IMR-90 (cell line): Measurements from ENCODE around the gene GPR141. TPM values are rescaled to one million over a fixed set of nuclear protein-coding genes. Genes with fewer than 3 reads are reported as not detected.

ENCODE experiments used
- ATAC-seq: fragments of 200-7000 bp; cut with Tn5 transposase; 2 replicates; pipeline ENCODE4 v1.9.1; 2020; ENCODE audit warnings: low read depth, mild to moderate bottlenecking, moderate library complexity
- BruUV-seq: library from RNA; stranded (reverse); fragments of 400-500 nt; replicated peaks from 2 replicates; lab custom pipeline; 2021; lab: Mats Ljungman, UMichigan
- CTCF ChIA-PET: fragments of 300-600 bp; formaldehyde crosslinking; extraction: SDS; loops from one replicate; lab custom pipeline; 2021; ENCODE audit warnings: antibody characterized with exemption; lab: Yijun Ruan, JAX
- POLR2A ChIA-PET: fragments of 300-600 bp; sonication (Branson Sonifier 250); formaldehyde crosslinking; loops from one replicate; lab custom pipeline; 2022; ENCODE audit warnings: antibody characterized with exemption; ENCODE audit not compliant: unreplicated experiment; lab: Charles Lee
- DNase-seq: peaks from one replicate; pipeline ENCODE4 v3.0.0; 2013
- H2AFZ ChIP-seq: replicated peaks from 2 replicates; pipeline ENCODE3; 2013; ENCODE audit warnings: low read length, mild to moderate bottlenecking; ENCODE audit not compliant: poor library complexity
- H2AK5ac ChIP-seq: 2 replicates; pipeline ENCODE4 v1.6.1; 2013; ENCODE audit warnings: low read depth, low read length, inconsistent platforms
- H2AK9ac ChIP-seq: replicated peaks from 2 replicates; pipeline ENCODE3; 2013; ENCODE audit warnings: mild to moderate bottlenecking, low read depth, low read length, moderate library complexity; ENCODE audit not compliant: poor library complexity
- H2BK120ac ChIP-seq: 2 replicates; pipeline ENCODE4 v1.6.1; 2013; ENCODE audit warnings: low read depth, low read length, inconsistent platforms
- H2BK15ac ChIP-seq: 3 replicates; pipeline ENCODE4 v1.6.1; 2013; ENCODE audit warnings: low read depth, low read length, inconsistent platforms
- H2BK20ac ChIP-seq: 2 replicates; pipeline ENCODE4 v1.6.1; 2013; ENCODE audit warnings: low read depth, mild to moderate bottlenecking, inconsistent platforms, low read length, moderate library complexity
- H2BK5ac ChIP-seq: 2 replicates; pipeline ENCODE4 v1.6.1; 2013; ENCODE audit warnings: mild to moderate bottlenecking, low read depth, low read length, inconsistent platforms; ENCODE audit not compliant: poor library complexity, severe bottlenecking
- H3K14ac ChIP-seq: replicated peaks from 2 replicates; pipeline ENCODE4 v1.6.1; 2013; ENCODE audit warnings: low read depth, low read length, inconsistent platforms
- H3K18ac ChIP-seq: 2 replicates; pipeline ENCODE4 v1.6.1; 2013; ENCODE audit warnings: low read depth, low read length, control low read depth
- H3K23ac ChIP-seq: 2 replicates; pipeline ENCODE4 v1.6.1; 2013; ENCODE audit warnings: low read depth, low read length, inconsistent platforms
- H3K27ac ChIP-seq: 2 replicates; pipeline ENCODE4 v1.5.1; 2013; ENCODE audit warnings: mild to moderate bottlenecking, control low read depth, low read length; ENCODE audit not compliant: insufficient read depth
- H3K27me3 ChIP-seq: 2 replicates; pipeline ENCODE4 v1.6.1; 2013; ENCODE audit warnings: low read length; ENCODE audit not compliant: control insufficient read depth, insufficient read depth
- H3K36me3 ChIP-seq: 2 replicates; pipeline ENCODE4 v1.6.1; 2013; ENCODE audit warnings: low read length, mixed read lengths; ENCODE audit not compliant: control insufficient read depth, insufficient read depth
- H3K4ac ChIP-seq: 2 replicates; pipeline ENCODE4 v1.6.1; 2013; ENCODE audit warnings: low read depth, low read length, inconsistent platforms
- H3K4me1 ChIP-seq: 2 replicates; pipeline ENCODE4 v1.6.1; 2013; ENCODE audit warnings: low read length, mixed read lengths; ENCODE audit not compliant: control insufficient read depth, insufficient read depth
- H3K4me2 ChIP-seq: 2 replicates; pipeline ENCODE4 v1.6.1; 2013; ENCODE audit warnings: low read depth, mild to moderate bottlenecking, control low read depth, low read length, moderate library complexity
- H3K4me3 ChIP-seq: 2 replicates; pipeline ENCODE4 v1.5.1; 2013; ENCODE audit warnings: low read depth, mild to moderate bottlenecking, control low read depth, low read length, moderate library complexity; ENCODE audit not compliant: insufficient read depth
- H3K56ac ChIP-seq: 2 replicates; pipeline ENCODE4 v1.6.1; 2013; ENCODE audit warnings: low read length, inconsistent platforms; ENCODE audit not compliant: insufficient read depth; ENCODE audit errors: extremely low read depth
- H3K79me1 ChIP-seq, 2 experiments: 2 replicates each; pipeline ENCODE4 v1.6.1; 2013; ENCODE audit warnings: low read length in 2 of 2, inconsistent platforms in 1 of 2, low read depth in 1 of 2
- H3K9ac ChIP-seq: 2 replicates; pipeline ENCODE4 v1.6.1; 2013; ENCODE audit warnings: low read depth, low read length, control low read depth
- H3K9me1 ChIP-seq: 2 replicates; pipeline ENCODE4 v1.6.1; 2013; ENCODE audit warnings: low read length, inconsistent platforms; ENCODE audit not compliant: insufficient read depth
- H3K9me3 ChIP-seq: 2 replicates; pipeline ENCODE4 v1.6.1; 2013; ENCODE audit warnings: low read length; ENCODE audit not compliant: control insufficient read depth, insufficient read depth
- H4K20me1 ChIP-seq: 2 replicates; pipeline ENCODE4 v1.6.1; 2013; ENCODE audit warnings: low read length, inconsistent platforms; ENCODE audit not compliant: insufficient read depth
- H4K5ac ChIP-seq: 2 replicates; pipeline ENCODE4 v1.6.1; 2013; ENCODE audit warnings: mild to moderate bottlenecking, low read depth, low read length, control low read depth
- H4K8ac ChIP-seq, 2 experiments: 2 replicates each; pipeline ENCODE4 v1.6.1; 2013; ENCODE audit warnings: low read depth in 2 of 2, low read length in 2 of 2, control low read depth in 1 of 2, inconsistent platforms in 1 of 2
- H4K91ac ChIP-seq: 2 replicates; pipeline ENCODE4 v1.6.1; 2013; ENCODE audit warnings: low read depth, low read length, inconsistent platforms; ENCODE audit not compliant: insufficient read depth
- BHLHE40 ChIP-seq: fragments of 150-350 bp; IDR thresholded peaks from 2 replicates; pipeline ENCODE4 v1.6.1; 2016; ENCODE audit warnings: mild to moderate bottlenecking, low read depth, low read length
- CEBPB ChIP-seq: IDR thresholded peaks from 2 replicates; pipeline ENCODE4 v1.6.1; 2012; ENCODE audit warnings: low read depth, low read length, improper control_type of control experiment
- CHD1 ChIP-seq: IDR thresholded peaks from 2 replicates; pipeline ENCODE4 v1.6.1; 2012; ENCODE audit warnings: low read depth, low read length, improper control_type of control experiment
- FOS ChIP-seq: fragments of 150-350 bp; IDR thresholded peaks from 2 replicates; pipeline ENCODE4 v1.6.1; 2016; ENCODE audit warnings: low read depth, low read length
- MAFK ChIP-seq: IDR thresholded peaks from 2 replicates; pipeline ENCODE4 v1.6.1; 2012; ENCODE audit warnings: low read depth, low read length, improper control_type of control experiment
- MAZ ChIP-seq: IDR thresholded peaks from 2 replicates; pipeline ENCODE4 v1.6.1; 2012; ENCODE audit warnings: low read depth, mild to moderate bottlenecking, low read length, improper control_type of control experiment, moderate library complexity, borderline replicate concordance
- MXI1 ChIP-seq: IDR thresholded peaks from 2 replicates; pipeline ENCODE4 v1.6.1; 2012; ENCODE audit warnings: low read depth, mild to moderate bottlenecking, low read length, moderate library complexity, borderline replicate concordance
- POLR2A ChIP-seq: IDR thresholded peaks from 2 replicates; pipeline ENCODE4 v1.6.1; 2012; ENCODE audit warnings: mild to moderate bottlenecking, low read depth, low read length
- RAD21 ChIP-seq: IDR thresholded peaks from 2 replicates; pipeline ENCODE4 v1.6.1; 2012; ENCODE audit warnings: low read length, improper control_type of control experiment
- RCOR1 ChIP-seq: IDR thresholded peaks from 2 replicates; pipeline ENCODE4 v1.6.1; 2012; ENCODE audit warnings: mild to moderate bottlenecking, low read length, improper control_type of control experiment; ENCODE audit not compliant: insufficient replicate concordance
- RFX5 ChIP-seq: IDR thresholded peaks from 2 replicates; pipeline ENCODE4 v1.8.0; 2012; ENCODE audit warnings: low read depth, mild to moderate bottlenecking, low read length, moderate library complexity
- SMC3 ChIP-seq: fragments of 150-350 bp; IDR thresholded peaks from 2 replicates; pipeline ENCODE4 v1.6.1; 2016; ENCODE audit warnings: low read depth, mild to moderate bottlenecking, antibody characterized with exemption, low read length, moderate library complexity
- whole genome bisulfite sequencing, 2 experiments: methylation state at CpG; one replicate each; pipeline versions ENCODE4 v1.1.5 to v1.1.7; 2013; ENCODE audit warnings: missing lambda C conversion rate in 2 of 2; ENCODE audit not compliant: insufficient read length in 1 of 2; ENCODE audit errors: extremely low coverage in 2 of 2; 5-methylcytosine and 5-hydroxymethylcytosine counted together
- dilution Hi-C: fragments of 300-500 bp; cut with HindIII; formaldehyde crosslinking; loops from one replicate; pipeline ENCODE4 v1.14.3; 2018; ENCODE audit warnings: low sequenced_read_pairs; ENCODE audit not compliant: unreplicated experiment
- in situ Hi-C: fragments of 300-500 bp; cut with MboI; formaldehyde crosslinking; loops from 3 replicates; pipeline ENCODE4 v1.14.3; 2019; ENCODE audit warnings: low sequenced_read_pairs, inconsistent platforms, mixed read lengths
- intact Hi-C: fragments of 100-400 bp; cut with micrococcal nuclease; formaldehyde crosslinking; loops from 2 replicates; pipeline ENCODE4 v1.10.0; 2022
- polyA plus RNA-seq, 3 experiments: library from polyadenylated mRNA; depleted of rRNA; stranded (reverse); fragments of >200 nt; gene quantifications; 2 replicates each; pipeline ENCODE4 v1.2.3, GENCODE V29; 2012; ENCODE audit warnings: low replicate concordance in 1 of 3
- total RNA-seq: library from RNA; depleted of rRNA; stranded (reverse); fragments of >200 nt; gene quantifications from 2 replicates; pipeline ENCODE4 v1.2.3, GENCODE V29; 2012
- TF ChIP-seq, protein P1 (sequence below): fragments of 150-350 bp; IDR thresholded peaks from 2 replicates; pipeline ENCODE4 v1.6.1; 2017; ENCODE audit warnings: mild to moderate bottlenecking, antibody characterized with exemption, low read length, low read depth
- TF ChIP-seq, protein P2 (sequence below): conservative IDR thresholded peaks from 2 replicates; pipeline ENCODE4 v1.5.1; 2012; ENCODE audit warnings: mild to moderate bottlenecking, low read depth, low read length, improper control_type of control experiment
- TF ChIP-seq, protein P3 (sequence below): fragments of 150-350 bp; IDR thresholded peaks from 2 replicates; pipeline ENCODE4 v1.6.1; 2016; ENCODE audit warnings: low read depth, mild to moderate bottlenecking, low read length, moderate library complexity, borderline replicate concordance

The GPR141 gene
- total and polyA plus RNA-seq, 2 of the 4 experiments (the other 2 are of a cell fraction): not detected

DNA sequence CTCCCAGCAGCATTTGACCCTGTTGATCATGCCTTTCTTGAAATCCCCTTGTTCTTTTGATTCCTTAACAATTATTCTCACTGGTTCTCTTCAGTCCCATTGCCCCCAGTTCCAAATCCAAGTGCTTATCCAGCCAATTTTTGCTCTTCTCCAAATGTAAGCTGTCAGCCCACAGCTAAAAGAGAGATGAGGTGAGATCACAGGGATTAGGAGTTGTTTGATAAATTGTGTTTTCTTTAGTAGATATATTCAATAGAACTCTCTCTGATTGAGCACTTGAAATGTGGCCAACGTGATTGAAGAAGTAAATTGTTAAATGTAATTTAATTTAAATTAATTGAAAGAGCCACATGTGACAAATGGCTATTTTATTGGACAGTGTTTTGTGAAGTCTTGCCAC is 88.2 kb downstream of the GPR141 start:
- no peak overlapping the region for H2AK5ac ChIP-seq
- no peak overlapping the region for H4K91ac ChIP-seq
- no peak overlapping the region for H2BK20ac ChIP-seq
- H3K14ac ChIP-seq: no peak overlapping the region
- TF ChIP-seq RAD21: no peak
- TF ChIP-seq, protein P1, sequence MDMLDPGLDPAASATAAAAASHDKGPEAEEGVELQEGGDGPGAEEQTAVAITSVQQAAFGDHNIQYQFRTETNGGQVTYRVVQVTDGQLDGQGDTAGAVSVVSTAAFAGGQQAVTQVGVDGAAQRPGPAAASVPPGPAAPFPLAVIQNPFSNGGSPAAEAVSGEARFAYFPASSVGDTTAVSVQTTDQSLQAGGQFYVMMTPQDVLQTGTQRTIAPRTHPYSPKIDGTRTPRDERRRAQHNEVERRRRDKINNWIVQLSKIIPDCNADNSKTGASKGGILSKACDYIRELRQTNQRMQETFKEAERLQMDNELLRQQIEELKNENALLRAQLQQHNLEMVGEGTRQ: no peak
- TF ChIP-seq, protein P2, sequence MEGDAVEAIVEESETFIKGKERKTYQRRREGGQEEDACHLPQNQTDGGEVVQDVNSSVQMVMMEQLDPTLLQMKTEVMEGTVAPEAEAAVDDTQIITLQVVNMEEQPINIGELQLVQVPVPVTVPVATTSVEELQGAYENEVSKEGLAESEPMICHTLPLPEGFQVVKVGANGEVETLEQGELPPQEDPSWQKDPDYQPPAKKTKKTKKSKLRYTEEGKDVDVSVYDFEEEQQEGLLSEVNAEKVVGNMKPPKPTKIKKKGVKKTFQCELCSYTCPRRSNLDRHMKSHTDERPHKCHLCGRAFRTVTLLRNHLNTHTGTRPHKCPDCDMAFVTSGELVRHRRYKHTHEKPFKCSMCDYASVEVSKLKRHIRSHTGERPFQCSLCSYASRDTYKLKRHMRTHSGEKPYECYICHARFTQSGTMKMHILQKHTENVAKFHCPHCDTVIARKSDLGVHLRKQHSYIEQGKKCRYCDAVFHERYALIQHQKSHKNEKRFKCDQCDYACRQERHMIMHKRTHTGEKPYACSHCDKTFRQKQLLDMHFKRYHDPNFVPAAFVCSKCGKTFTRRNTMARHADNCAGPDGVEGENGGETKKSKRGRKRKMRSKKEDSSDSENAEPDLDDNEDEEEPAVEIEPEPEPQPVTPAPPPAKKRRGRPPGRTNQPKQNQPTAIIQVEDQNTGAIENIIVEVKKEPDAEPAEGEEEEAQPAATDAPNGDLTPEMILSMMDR: no peak
- TF ChIP-seq FOS: no peak
- no peak for TF ChIP-seq POLR2A
- TF ChIP-seq RFX5: no peak
- no peak for TF ChIP-seq SMC3
- TF ChIP-seq RCOR1: no peak
- no peak for TF ChIP-seq BHLHE40
- no peak for TF ChIP-seq MXI1
- no peak for TF ChIP-seq MAZ
- TF ChIP-seq CHD1: no peak
- TF ChIP-seq MAFK: no peak
- TF ChIP-seq CEBPB: no peak
- TF ChIP-seq, protein P3, sequence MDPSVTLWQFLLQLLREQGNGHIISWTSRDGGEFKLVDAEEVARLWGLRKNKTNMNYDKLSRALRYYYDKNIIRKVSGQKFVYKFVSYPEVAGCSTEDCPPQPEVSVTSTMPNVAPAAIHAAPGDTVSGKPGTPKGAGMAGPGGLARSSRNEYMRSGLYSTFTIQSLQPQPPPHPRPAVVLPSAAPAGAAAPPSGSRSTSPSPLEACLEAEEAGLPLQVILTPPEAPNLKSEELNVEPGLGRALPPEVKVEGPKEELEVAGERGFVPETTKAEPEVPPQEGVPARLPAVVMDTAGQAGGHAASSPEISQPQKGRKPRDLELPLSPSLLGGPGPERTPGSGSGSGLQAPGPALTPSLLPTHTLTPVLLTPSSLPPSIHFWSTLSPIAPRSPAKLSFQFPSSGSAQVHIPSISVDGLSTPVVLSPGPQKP: no peak
- dilution Hi-C loops: no loop called here
- no peak overlapping the region for H2BK120ac ChIP-seq
- no peaks in the 10 kb centered on the region for H4K20me1 ChIP-seq
- H2BK15ac ChIP-seq: no peak overlapping the region
- H3K9me1 ChIP-seq: no peaks in the 10 kb centered on the region
- intact Hi-C loops: no loop called here
- H3K23ac ChIP-seq: no peak overlapping the region
- no peak overlapping the region for H3K18ac ChIP-seq
- ChIA-PET CTCF (no interaction called here), POLR2A (no interaction called here)
- H3K9me3 ChIP-seq: peaks cover 12% of the 10 kb centered on the region
- no TSS peak for BruUV-seq
- no peak for ATAC-seq
- no peak overlapping the region for H2AK9ac ChIP-seq
- H3K9ac ChIP-seq: no peak overlapping the region
- H4K5ac ChIP-seq: no peak overlapping the region
- H3K4me2 ChIP-seq: no peak overlapping the region
- H3K27ac ChIP-seq: no peak overlapping the region
- DNase-seq: no peak
- H4K8ac ChIP-seq: no peak overlapping the region
- H3K79me1 ChIP-seq: no peaks in the 10 kb centered on the region
- no peaks in the 10 kb centered on the region for H3K27me3 ChIP-seq
- no peaks in the 10 kb centered on the region for H3K36me3 ChIP-seq
- no peaks in the 10 kb centered on the region for H3K4me1 ChIP-seq
- H3K56ac ChIP-seq: no peak overlapping the region
- in situ Hi-C loops: no loop called here
- H3K4ac ChIP-seq: no peak overlapping the region
- no peak overlapping the region for H3K4me3 ChIP-seq
- no peak overlapping the region for H2AFZ ChIP-seq
- H2BK5ac ChIP-seq: no peak overlapping the region
- no CpG with 5 or more reads among the region's 1 CpG for WGBS, 2 experiments
